A549 (cell line): ENCODE measurements around the gene CIBAR2.

Source experiments
- EP300 ChIP-seq, 2 experiments: fragments of >200 bp; sonication (Bioruptor Twin); formaldehyde crosslinking; IDR thresholded peaks; 2 replicates in 1 of 2; 3 replicates in 1 of 2; pipeline ENCODE4 v1.6.1; 2016 to 2017
- HDAC2 ChIP-seq: fragments of 200-600 bp; sonication (generic); IDR thresholded peaks from 2 replicates; pipeline ENCODE4 v1.6.1; 2016
- HOXB5 ChIP-seq: fragments of 250-450 bp; sonication (Bioruptor Pico); IDR thresholded peaks from 2 replicates; pipeline ENCODE4 v1.5.0; 2020; ENCODE audit warnings: mild to moderate bottlenecking, moderate library complexity
- JUN ChIP-seq, 2 experiments: fragments of >200 bp; sonication (Bioruptor Twin); formaldehyde crosslinking; IDR thresholded peaks; 2 replicates in 1 of 2; 3 replicates in 1 of 2; pipeline ENCODE4 v1.6.1; 2016 to 2017
- KDM5A ChIP-seq: fragments of 200-600 bp; sonication (generic); IDR thresholded peaks from 2 replicates; pipeline ENCODE4 v1.6.1; 2016; ENCODE audit warnings: antibody characterized with exemption, mild to moderate bottlenecking
- MAZ ChIP-seq: fragments of 150-350 bp; IDR thresholded peaks from 2 replicates; pipeline ENCODE4 v1.6.1; 2014; ENCODE audit warnings: antibody characterized with exemption, low read depth, low read length, borderline replicate concordance
- MYC ChIP-seq: IDR thresholded peaks from 2 replicates; pipeline ENCODE4 v1.6.1; 2012; ENCODE audit warnings: mild to moderate bottlenecking, inconsistent platforms, low read length, improper control_type of control experiment, borderline replicate concordance
- POLR2A ChIP-seq: IDR thresholded peaks from 2 replicates; pipeline ENCODE4 v1.6.1; 2012; ENCODE audit warnings: mild to moderate bottlenecking, low read length
- RCOR1 ChIP-seq: fragments of 150-350 bp; IDR thresholded peaks from 2 replicates; pipeline ENCODE4 v1.6.1; 2014; ENCODE audit warnings: antibody characterized with exemption, low read length, low read depth
- RFX5 ChIP-seq: fragments of 450-650 bp; IDR thresholded peaks from 2 replicates; pipeline ENCODE4 v1.7.1; 2014; ENCODE audit warnings: antibody characterized with exemption, mild to moderate bottlenecking, moderate library complexity
- SMC3 ChIP-seq: fragments of >200 bp; sonication (Bioruptor Twin); formaldehyde crosslinking; IDR thresholded peaks from 3 replicates; pipeline ENCODE4 v1.6.1; 2018; ENCODE audit warnings: inconsistent platforms
- TF ChIP-seq, protein P1 (sequence below): fragments of >200 bp; sonication (Bioruptor Twin); formaldehyde crosslinking; IDR thresholded peaks from 3 replicates; pipeline ENCODE4 v1.5.1; 2016
- TF ChIP-seq, protein P2 (sequence below): IDR thresholded peaks from 2 replicates; pipeline ENCODE4 v1.6.1; 2012; ENCODE audit warnings: low read depth, borderline replicate concordance
- TF ChIP-seq, protein P3 (sequence below): fragments of 450-650 bp; IDR thresholded peaks from 2 replicates; pipeline ENCODE4 v1.6.1; 2014; ENCODE audit warnings: antibody characterized with exemption

DNA sequence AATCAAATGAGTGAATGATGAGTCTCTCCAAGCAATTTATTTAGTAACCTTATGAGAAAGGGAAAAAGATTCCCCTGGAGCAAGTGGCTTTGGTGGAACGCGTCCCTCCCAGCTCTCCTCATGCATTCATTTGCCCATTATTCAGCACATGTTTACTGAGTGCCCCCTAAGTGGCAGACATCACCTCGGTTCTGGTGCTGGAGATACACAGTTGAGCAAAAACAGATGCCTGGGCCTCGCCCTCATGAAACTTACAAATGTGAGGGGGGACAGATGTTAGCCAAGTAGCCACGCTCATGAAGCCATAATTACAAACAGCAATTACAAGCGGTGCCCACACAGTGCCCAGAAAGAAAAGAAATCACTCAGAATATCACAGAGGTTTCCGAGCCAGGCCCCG, 45.1 kb upstream of the CIBAR2 start:
- TF ChIP-seq, protein P1, sequence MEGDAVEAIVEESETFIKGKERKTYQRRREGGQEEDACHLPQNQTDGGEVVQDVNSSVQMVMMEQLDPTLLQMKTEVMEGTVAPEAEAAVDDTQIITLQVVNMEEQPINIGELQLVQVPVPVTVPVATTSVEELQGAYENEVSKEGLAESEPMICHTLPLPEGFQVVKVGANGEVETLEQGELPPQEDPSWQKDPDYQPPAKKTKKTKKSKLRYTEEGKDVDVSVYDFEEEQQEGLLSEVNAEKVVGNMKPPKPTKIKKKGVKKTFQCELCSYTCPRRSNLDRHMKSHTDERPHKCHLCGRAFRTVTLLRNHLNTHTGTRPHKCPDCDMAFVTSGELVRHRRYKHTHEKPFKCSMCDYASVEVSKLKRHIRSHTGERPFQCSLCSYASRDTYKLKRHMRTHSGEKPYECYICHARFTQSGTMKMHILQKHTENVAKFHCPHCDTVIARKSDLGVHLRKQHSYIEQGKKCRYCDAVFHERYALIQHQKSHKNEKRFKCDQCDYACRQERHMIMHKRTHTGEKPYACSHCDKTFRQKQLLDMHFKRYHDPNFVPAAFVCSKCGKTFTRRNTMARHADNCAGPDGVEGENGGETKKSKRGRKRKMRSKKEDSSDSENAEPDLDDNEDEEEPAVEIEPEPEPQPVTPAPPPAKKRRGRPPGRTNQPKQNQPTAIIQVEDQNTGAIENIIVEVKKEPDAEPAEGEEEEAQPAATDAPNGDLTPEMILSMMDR = no peak
- TF ChIP-seq POLR2A (no peak), MYC (no peak), HOXB5 (CRISPR knock-in tag) (no peak), JUN (IDR thresholded peaks at IDR 0.05) (no peak), RFX5 (no peak), KDM5A (no peak), MAZ (no peak), EP300 (IDR thresholded peaks at IDR 0.05) (no peak), SMC3 (no peak), RCOR1 (no peak), HDAC2 (no peak)
- TF ChIP-seq, protein P2, sequence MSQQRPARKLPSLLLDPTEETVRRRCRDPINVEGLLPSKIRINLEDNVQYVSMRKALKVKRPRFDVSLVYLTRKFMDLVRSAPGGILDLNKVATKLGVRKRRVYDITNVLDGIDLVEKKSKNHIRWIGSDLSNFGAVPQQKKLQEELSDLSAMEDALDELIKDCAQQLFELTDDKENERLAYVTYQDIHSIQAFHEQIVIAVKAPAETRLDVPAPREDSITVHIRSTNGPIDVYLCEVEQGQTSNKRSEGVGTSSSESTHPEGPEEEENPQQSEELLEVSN = no peak
- TF ChIP-seq, protein P3, sequence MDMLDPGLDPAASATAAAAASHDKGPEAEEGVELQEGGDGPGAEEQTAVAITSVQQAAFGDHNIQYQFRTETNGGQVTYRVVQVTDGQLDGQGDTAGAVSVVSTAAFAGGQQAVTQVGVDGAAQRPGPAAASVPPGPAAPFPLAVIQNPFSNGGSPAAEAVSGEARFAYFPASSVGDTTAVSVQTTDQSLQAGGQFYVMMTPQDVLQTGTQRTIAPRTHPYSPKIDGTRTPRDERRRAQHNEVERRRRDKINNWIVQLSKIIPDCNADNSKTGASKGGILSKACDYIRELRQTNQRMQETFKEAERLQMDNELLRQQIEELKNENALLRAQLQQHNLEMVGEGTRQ = no peak
